Kidney (tissue), 14 donors: ENCODE results near the gene VWA8. TPM values are rescaled to one million over a fixed set of nuclear protein-coding genes. Genes with fewer than 3 reads are reported as not detected.

ENCODE experiments used
- DNase-seq, 5 donors: peaks; one replicate each; pipeline ENCODE4 v3.0.0-alpha.2; 2013 to 2020
- FAIRE-seq: peaks from 2 replicates; lab custom pipeline; 2012; peaks lifted over from hg19 to GRCh38; lab: Jason Lieb, UNC
- H3K27ac ChIP-seq, 2 donors: one replicate each; pipeline ENCODE4 v1.7.0; 2013; ENCODE audit warnings: low read depth in 2 of 2, low read length in 2 of 2, inconsistent platforms in 1 of 2
- H3K27me3 ChIP-seq: one replicate; pipeline ENCODE4 v1.7.1; 2013; ENCODE audit warnings: low read length, inconsistent platforms; ENCODE audit not compliant: control insufficient read depth, insufficient read depth
- H3K36me3 ChIP-seq, 3 donors: one replicate each; pipeline versions ENCODE4 v1.7.0 to v1.7.1; 2013; ENCODE audit warnings: low read length in 3 of 3, control low read depth in 1 of 3, inconsistent platforms in 1 of 3; ENCODE audit not compliant: insufficient read depth in 3 of 3, control insufficient read depth in 2 of 3
- H3K4me1 ChIP-seq, 3 donors: one replicate each; pipeline versions ENCODE4 v1.7.0 to v1.7.1; 2013; ENCODE audit warnings: low read length in 3 of 3, inconsistent platforms in 1 of 3, low read depth in 1 of 3; ENCODE audit not compliant: control insufficient read depth in 2 of 3, insufficient read depth in 2 of 3
- H3K4me3 ChIP-seq, 3 donors: one replicate each; pipeline versions ENCODE4 v1.7.0 to v1.8.1; 2013; ENCODE audit warnings: low read length in 3 of 3, control low read depth in 1 of 3, inconsistent platforms in 1 of 3
- H3K9ac ChIP-seq, 3 donors: one replicate each; pipeline versions ENCODE4 v1.7.0 to v1.7.1; 2013; ENCODE audit warnings: low read length in 3 of 3, control low read depth in 1 of 3, inconsistent platforms in 1 of 3
- H3K9me3 ChIP-seq, 3 donors: one replicate each; pipeline versions ENCODE4 v1.7.0 to v1.7.1; 2013; ENCODE audit warnings: low read length in 3 of 3, control low read depth in 1 of 3, inconsistent platforms in 1 of 3; ENCODE audit not compliant: control insufficient read depth in 2 of 3, insufficient read depth in 1 of 3
- intact Hi-C: fragments of 100-400 bp; cut with DNase I; formaldehyde crosslinking; loops from one replicate; pipeline ENCODE4 v1.11.1; 2022
- polyA plus RNA-seq: library from polyadenylated mRNA; stranded (reverse); fragments of 350-450 nt; fragmentation: Illumina TruSeq; extraction: RNeasy Lipid Tissue Mini Kit (QIAGEN cat#74804); gene quantifications from one replicate; pipeline ENCODE4 v1.2.3, GENCODE V29; 2014; ENCODE audit warnings: low read depth, low replicate concordance; ENCODE audit not compliant: insufficient read depth
- total RNA-seq: library from RNA; stranded (reverse); fragmentation: NEBNext Ultra II Directional; extraction: Animal tissue kit (Norgen Biotek cat#: 25700); gene quantifications from one replicate; pipeline ENCODE4 v1.2.1, GENCODE V29; 2021
- TF ChIP-seq, protein P1 (sequence below): IDR thresholded peaks from 3 replicates; pipeline ENCODE4 v1.5.1; 2012; ENCODE audit warnings: mild to moderate bottlenecking, moderate library complexity, borderline replicate concordance; ENCODE audit not compliant: insufficient read depth; ENCODE audit errors: extremely low read depth
- donor health status: control.
- donor health status: control.
- donor health status: control.
- donor health status: control.
- donor health status: control.
- donor health status: DM: yes; HTN: yes; CAD: no.
- donor health status: Normal renal cell carcinoma (clear cell type).

Gene VWA8
- total and polyA plus RNA-seq, 2 donors from 2014 or later = 6.4 to 21.3 TPM

DNA sequence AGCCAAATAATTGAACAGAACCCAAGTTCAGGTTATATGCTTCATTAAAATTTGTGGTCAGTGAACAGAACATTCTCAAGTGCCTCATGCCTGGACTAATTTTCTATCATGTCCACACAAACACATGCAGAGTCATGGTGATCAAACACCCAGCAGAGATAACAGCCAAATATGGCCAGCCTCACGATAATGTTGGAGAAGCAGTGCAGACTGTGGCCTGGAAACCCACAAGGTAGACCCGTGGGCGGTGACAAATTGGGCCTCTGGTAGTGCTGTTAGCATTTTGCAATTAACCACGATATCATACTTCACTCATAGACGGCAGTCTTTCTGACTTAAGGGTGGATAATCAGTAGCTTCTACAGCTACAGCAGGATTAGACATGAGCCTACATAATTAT, 35.0 kb upstream of the VWA8 start:
- intact Hi-C loops = no loop called here
- Histone ChIP-seq H3K9me3 (no peaks in the 10 kb centered on the region), H3K27me3 (no peaks in the 10 kb centered on the region), H3K36me3 (no peaks in the 10 kb centered on the region), H3K4me3 (no peak overlapping the region), H3K27ac (no peak overlapping the region), H3K4me1 (peaks cover 0 to 3% (median 0%) of the 10 kb centered on the region in 3 donors), H3K9ac (no peak overlapping the region)
- no peak for DNase-seq
- TF ChIP-seq, protein P1, sequence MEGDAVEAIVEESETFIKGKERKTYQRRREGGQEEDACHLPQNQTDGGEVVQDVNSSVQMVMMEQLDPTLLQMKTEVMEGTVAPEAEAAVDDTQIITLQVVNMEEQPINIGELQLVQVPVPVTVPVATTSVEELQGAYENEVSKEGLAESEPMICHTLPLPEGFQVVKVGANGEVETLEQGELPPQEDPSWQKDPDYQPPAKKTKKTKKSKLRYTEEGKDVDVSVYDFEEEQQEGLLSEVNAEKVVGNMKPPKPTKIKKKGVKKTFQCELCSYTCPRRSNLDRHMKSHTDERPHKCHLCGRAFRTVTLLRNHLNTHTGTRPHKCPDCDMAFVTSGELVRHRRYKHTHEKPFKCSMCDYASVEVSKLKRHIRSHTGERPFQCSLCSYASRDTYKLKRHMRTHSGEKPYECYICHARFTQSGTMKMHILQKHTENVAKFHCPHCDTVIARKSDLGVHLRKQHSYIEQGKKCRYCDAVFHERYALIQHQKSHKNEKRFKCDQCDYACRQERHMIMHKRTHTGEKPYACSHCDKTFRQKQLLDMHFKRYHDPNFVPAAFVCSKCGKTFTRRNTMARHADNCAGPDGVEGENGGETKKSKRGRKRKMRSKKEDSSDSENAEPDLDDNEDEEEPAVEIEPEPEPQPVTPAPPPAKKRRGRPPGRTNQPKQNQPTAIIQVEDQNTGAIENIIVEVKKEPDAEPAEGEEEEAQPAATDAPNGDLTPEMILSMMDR = no peak
- no peak for FAIRE-seq

DNA sequence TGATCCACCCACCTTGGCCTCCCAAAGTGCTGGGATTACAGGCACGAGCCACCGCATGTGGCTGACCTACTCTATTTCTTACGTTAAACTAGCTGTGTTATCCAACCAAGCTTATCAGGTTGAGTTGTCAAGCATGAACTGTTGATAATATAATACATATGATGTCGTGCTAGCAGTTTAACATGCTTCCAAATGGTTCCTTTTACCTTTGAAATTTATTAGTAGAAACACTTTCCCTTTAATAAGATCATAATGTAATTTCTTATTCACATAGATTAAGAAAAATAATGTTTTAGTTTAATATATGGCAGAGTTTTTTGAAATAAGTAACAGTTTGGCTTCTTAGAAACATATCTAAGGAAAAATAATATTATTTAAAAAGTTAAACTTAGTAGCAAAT, 34.4 kb upstream of the VWA8 start:
- FAIRE-seq = no peak
- Histone ChIP-seq H3K27ac (no peak overlapping the region), H3K4me1 (peaks cover 0 to 3% (median 0%) of the 10 kb centered on the region in 3 donors), H3K4me3 (no peak overlapping the region), H3K27me3 (no peaks in the 10 kb centered on the region), H3K9ac (no peak overlapping the region), H3K36me3 (no peaks in the 10 kb centered on the region), H3K9me3 (no peaks in the 10 kb centered on the region)
- TF ChIP-seq, protein P1 = no peak
- DNase-seq = no peak
- intact Hi-C loops = no loop called here

DNA sequence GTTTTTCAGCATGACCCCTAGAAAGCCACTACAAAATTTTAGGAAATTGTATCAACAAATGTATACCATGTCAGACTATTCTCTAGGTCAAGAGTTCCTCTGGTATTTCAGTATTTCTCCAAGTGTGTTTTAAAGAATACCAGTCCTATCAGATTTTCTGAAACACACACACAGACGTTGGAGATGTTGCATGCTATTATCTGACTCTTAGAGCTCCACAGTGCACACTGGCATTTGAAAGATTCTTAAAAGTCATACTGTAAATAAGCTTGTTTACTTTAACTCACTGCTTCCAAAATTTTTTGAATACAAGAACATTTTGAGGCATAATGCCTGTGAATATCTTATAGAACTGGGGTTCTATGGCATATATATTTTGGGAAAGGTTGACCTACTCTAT, 33.8 kb upstream of the VWA8 start:
- Histone ChIP-seq H3K27ac (no peak overlapping the region), H3K27me3 (no peaks in the 10 kb centered on the region), H3K9ac (no peak overlapping the region), H3K9me3 (no peaks in the 10 kb centered on the region), H3K36me3 (no peaks in the 10 kb centered on the region), H3K4me3 (no peak overlapping the region), H3K4me1 (peaks cover 0 to 3% (median 0%) of the 10 kb centered on the region in 3 donors)
- FAIRE-seq (no peak), DNase-seq (no peak)
- TF ChIP-seq, protein P1 = no peak
- intact Hi-C loops = no loop called here

DNA sequence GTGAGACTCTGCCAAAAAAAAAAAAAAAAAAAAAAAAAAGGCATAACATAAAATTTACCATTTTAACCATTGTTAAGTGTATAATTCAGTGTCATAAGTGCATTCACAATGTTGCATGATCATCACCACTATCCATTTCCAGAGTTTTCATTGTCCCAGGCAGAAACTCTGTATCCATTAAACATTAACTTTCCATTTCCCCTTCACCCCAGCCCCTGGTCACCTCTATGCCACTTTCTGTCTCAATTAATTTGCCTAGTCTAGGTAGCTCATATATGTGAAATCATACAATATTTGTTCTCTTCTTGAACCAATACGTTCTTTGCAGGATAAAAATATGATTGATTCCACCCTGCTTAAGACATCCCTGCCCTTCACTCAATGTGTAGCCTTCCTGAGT, 31.0 kb upstream of the VWA8 start:
- Histone ChIP-seq H3K4me3 (no peak overlapping the region), H3K9me3 (no peaks in the 10 kb centered on the region), H3K27ac (no peak overlapping the region), H3K9ac (no peak overlapping the region), H3K4me1 (peaks cover 0 to 3% (median 0%) of the 10 kb centered on the region in 3 donors), H3K36me3 (no peaks in the 10 kb centered on the region), H3K27me3 (no peaks in the 10 kb centered on the region)
- TF ChIP-seq, protein P1 = no peak
- no peak for DNase-seq
- intact Hi-C loops = no loop called here
- FAIRE-seq = no peak
